ENCODE results near the gene C3AR1.
"Not testable (repeated sequence)": the region's sequence is repeated elsewhere in the genome, so short reads cannot be mapped to it uniquely, and the experiment has no call there.

The C3AR1 gene

GRCh38 chr12:8065991-8066594 lies at the start of gene C3AR1:
TSS of gene C3AR1 (minus strand) at chr12:8066359. CDS start at chr12:8060185, 6,174 bp downstream.
- DNase-seq = peak; percentile 94

- DNase-seq = not testable (repeated sequence)
Observed at GRCh38 chr12:8113117-8113516, 47.0 kb upstream of the C3AR1 start.

- DNase-seq = peak; percentile 62
Observed at GRCh38 chr12:8108808-8109398, 42.7 kb upstream of the C3AR1 start.

- DNase-seq = no peak
Observed at GRCh38 chr12:8099235-8099634, 33.1 kb upstream of the C3AR1 start.

GRCh38 chr12:8096281-8096915 lies 30.2 kb upstream of the C3AR1 start:
- peak; percentile 54 for DNase-seq

- no peak for DNase-seq
Observed at GRCh38 chr12:8093291-8093690, 27.1 kb upstream of the C3AR1 start.

- no peak for DNase-seq
Observed at GRCh38 chr12:8089716-8090115, 23.6 kb upstream of the C3AR1 start.

GRCh38 chr12:8089277-8089676 lies 23.1 kb upstream of the C3AR1 start:
- not testable (repeated sequence) for DNase-seq

GRCh38 chr12:8088574-8088973 lies 22.4 kb upstream of the C3AR1 start:
- no peak for DNase-seq

- DNase-seq = no peak
Observed at GRCh38 chr12:8087666-8088065, 21.5 kb upstream of the C3AR1 start.

GRCh38 chr12:8084351-8084750 lies 18.2 kb upstream of the C3AR1 start:
- not testable (repeated sequence) for DNase-seq

GRCh38 chr12:8082808-8083100 lies 16.6 kb upstream of the C3AR1 start:
- DNase-seq = no peak

GRCh38 chr12:8081251-8081920 lies 15.2 kb upstream of the C3AR1 start:
- no peak for DNase-seq

- DNase-seq = peak; percentile 59
Observed at GRCh38 chr12:8080120-8080519, 14.0 kb upstream of the C3AR1 start.

GRCh38 chr12:8078916-8079315 lies 12.8 kb upstream of the C3AR1 start:
- no peak for DNase-seq

- peak; percentile 34 for DNase-seq
Observed at GRCh38 chr12:8078398-8078797, 12.2 kb upstream of the C3AR1 start.

GRCh38 chr12:8077207-8077606 lies 11.0 kb upstream of the C3AR1 start:
- peak; percentile 29 for DNase-seq

- DNase-seq = no peak
Observed at GRCh38 chr12:8076366-8076765, 10.2 kb upstream of the C3AR1 start.

GRCh38 chr12:8075935-8076334 lies 9.8 kb upstream of the C3AR1 start:
- no peak for DNase-seq

- DNase-seq = not testable (repeated sequence)
Observed at GRCh38 chr12:8071820-8072219, 5.7 kb upstream of the C3AR1 start.

GRCh38 chr12:8069582-8069981 lies 3.4 kb upstream of the C3AR1 start:
- DNase-seq = peak; percentile 51

GRCh38 chr12:8064131-8064530 lies 2.0 kb downstream of the C3AR1 start:
- DNase-seq = no peak

GRCh38 chr12:8058506-8058905 lies 7.7 kb downstream of the C3AR1 start:
- no peak for DNase-seq

GRCh38 chr12:8057839-8058238 lies 8.3 kb downstream of the C3AR1 start:
- peak; percentile 90 for DNase-seq
